HT-29 (cell line): ENCODE data around the gene DBN1. TPM values are rescaled to one million over a fixed set of nuclear protein-coding genes. Genes with fewer than 3 reads are reported as not detected.

Source experiments
- DNase-seq: peaks from one replicate; pipeline ENCODE4 v3.0.0-alpha.2; 2015; ENCODE audit warnings: low spot score
- total RNA-seq: library from RNA; depleted of rRNA; stranded (reverse); fragments of >200 nt; shearing (Covaris generic); gene quantifications from 2 replicates; pipeline ENCODE4 v1.2.3, GENCODE V29; 2014

The DBN1 gene
- total RNA-seq, 1 experiment from 2014 or later: 12.9 TPM

GRCh38 chr5:177444106-177445051 is 29.1 kb downstream of the DBN1 start:
- no peak for DNase-seq

GRCh38 chr5:177443144-177443983 is 30.1 kb downstream of the DBN1 start:
- DNase-seq: no peak

- DNase-seq: no peak
Measured at GRCh38 chr5:177442066-177442826, 31.2 kb downstream of the DBN1 start.

- DNase-seq: no peak
Measured at GRCh38 chr5:177440990-177441780, 32.2 kb downstream of the DBN1 start.

GRCh38 chr5:177440211-177440989 is 33.0 kb downstream of the DBN1 start:
- DNase-seq: no peak

- DNase-seq: no peak
Measured at GRCh38 chr5:177439518-177440053, 33.8 kb downstream of the DBN1 start.

GRCh38 chr5:177438468-177438867 is 35.0 kb downstream of the DBN1 start:
- no peak for DNase-seq

GRCh38 chr5:177437623-177438022 is 35.8 kb downstream of the DBN1 start:
- no peak for DNase-seq

GRCh38 chr5:177435847-177436536 is 37.4 kb downstream of the DBN1 start:
- no peak for DNase-seq

- no peak for DNase-seq
Measured at GRCh38 chr5:177434942-177435738, 38.3 kb downstream of the DBN1 start.

GRCh38 chr5:177434437-177434836 is 39.0 kb downstream of the DBN1 start:
- DNase-seq: no peak

- DNase-seq: no peak
Measured at GRCh38 chr5:177433658-177434217, 39.7 kb downstream of the DBN1 start.

GRCh38 chr5:177432839-177433657 is 40.4 kb downstream of the DBN1 start:
- DNase-seq: no peak

- no peak for DNase-seq
Measured at GRCh38 chr5:177432143-177432838, 41.1 kb downstream of the DBN1 start.

GRCh38 chr5:177431317-177432142 is 41.9 kb downstream of the DBN1 start:
- no peak for DNase-seq

GRCh38 chr5:177430972-177431316 is 42.5 kb downstream of the DBN1 start:
- DNase-seq: no peak
